Fibroblast of upper back skin (primary cell): Measurements from ENCODE around the gene SEMA5A.

Source experiments
- DNase-seq: peaks from one replicate; pipeline ENCODE4 v3.0.0-alpha.2; 2013

SEMA5A gene

DNA sequence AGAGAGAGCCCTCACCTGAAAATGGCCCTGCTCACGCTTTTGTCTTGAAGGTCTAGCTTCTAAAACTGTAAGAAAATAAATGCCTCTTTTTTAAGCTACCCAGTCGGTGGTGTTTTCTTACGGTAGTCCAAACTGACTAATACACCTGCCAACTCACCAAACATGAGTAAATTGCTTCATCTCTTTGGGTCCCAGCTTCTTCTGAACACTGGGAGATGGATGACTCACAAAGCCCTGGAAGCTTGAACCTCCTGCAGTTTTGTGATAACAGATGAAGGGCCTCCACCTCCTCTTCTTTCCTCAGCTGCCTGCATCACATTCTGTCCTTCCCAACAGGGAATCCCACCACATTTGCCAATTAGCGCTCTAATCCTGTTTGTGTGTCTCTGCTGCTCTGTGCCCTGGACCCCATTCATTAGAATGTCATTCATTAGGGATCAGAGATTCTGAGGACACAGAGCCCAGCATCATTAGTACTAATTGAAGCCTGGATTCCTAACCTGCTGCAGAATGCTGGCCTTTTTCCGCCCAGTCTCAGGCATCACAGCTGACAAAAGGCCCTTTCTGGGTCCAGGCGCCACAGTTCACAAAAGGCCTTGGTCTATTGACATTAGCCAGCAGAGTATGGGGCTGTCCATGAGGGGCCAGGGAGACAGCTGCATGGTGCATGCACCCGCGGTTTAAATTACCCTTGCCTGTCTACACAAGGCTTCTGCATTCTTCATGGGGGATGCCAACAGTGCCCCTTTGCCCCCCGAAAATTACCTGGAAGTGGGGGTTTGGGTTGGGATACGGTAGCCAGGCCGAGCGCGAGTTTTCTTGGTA lies 349.3 kb downstream of the SEMA5A start:
- peak; percentile 57 for DNase-seq

DNA sequence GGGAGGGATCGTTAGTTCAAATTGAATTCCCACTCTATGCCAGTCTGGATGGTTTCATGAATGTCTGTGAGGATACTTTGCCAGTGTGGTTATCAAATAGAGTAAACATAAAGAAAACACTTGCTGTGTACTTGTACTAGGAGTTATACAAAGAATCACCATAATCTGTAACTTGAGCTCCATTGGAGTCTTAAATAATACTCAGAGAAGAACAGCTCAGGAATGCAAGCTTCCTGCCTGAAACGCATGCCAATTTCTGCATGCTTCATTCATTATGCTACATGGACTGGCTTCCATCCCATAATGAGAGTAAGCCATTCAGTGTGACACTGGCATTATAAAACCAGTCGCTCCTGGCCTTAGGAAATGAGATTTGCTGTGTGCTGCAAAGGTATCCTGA lies 351.4 kb downstream of the SEMA5A start:
- peak; percentile 74 for DNase-seq

DNA sequence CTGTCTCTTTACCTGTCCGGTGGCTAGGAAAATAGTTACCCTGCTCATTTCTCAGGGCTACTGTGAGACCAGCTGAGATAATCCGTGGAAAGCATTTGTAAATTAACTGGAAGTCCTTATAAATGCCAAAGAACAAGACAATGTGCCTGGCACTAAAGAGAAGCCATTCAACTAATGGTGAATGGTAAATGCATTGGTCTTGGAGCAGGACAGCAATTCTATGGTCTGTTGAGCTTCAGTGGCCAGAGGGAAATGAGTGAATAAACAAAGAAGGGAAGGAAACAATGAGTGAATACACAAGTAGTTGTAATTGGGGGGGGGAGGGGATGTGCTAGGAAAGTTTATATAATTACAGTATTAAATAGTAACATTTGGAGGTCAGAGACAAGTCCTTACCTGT lies 353.6 kb downstream of the SEMA5A start:
- DNase-seq = no peak

DNA sequence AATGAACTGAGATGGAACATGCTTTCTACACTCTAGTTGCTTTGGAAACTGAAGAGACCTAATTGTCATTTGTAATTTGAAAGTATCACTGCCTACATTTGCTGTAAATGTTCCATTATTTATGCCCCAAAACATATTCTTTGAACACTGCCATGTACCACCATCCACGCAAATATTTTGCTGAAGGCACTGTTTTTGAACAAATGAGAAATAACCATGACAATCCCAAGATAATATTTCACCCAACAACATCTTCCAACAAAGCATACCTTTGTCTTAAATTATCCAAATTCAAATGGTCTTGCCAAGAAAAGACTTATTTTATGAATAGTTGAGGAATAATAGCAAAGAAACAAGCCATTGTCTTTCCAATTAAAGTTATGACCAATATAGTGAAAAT lies 356.2 kb downstream of the SEMA5A start:
- DNase-seq = no peak

DNA sequence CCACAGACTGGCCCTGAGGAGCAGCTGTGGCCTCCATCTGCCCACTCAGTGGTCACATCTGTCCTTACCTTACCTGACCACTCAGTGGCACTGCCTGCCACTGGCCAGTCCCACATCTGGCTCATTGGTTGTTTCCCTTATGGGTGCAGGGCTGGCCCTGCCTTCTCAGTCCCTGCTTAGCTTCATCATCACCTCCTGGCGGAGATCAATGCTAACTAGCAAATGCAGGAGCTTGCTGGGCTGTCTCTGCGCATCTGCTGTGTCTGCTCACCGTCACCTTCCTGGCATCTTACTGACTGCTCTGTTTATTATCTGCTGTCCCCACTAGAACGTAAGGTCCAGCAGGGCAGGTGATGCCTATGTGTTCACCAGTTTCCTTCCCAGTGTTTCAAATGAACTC lies 356.9 kb downstream of the SEMA5A start:
- no peak for DNase-seq

DNA sequence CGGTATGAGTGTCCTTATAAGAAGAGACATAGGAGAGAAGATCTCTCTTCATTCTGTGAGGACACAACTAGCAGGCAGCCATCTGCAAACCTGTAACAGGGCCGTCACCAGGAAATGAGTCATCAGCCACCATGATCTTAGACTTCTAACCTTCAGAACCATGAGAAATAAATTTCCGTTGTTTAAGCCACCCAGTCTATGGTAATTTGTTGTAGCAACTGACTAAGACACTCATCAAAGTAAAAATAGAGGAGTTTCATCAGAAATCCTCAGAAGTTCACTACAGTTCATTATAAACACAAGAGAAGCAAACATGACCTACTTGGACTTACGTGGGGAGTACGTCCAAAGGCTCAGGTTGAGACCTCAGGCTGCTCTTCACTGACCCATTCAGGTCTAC lies 357.7 kb downstream of the SEMA5A start:
- peak; percentile 77 for DNase-seq

DNA sequence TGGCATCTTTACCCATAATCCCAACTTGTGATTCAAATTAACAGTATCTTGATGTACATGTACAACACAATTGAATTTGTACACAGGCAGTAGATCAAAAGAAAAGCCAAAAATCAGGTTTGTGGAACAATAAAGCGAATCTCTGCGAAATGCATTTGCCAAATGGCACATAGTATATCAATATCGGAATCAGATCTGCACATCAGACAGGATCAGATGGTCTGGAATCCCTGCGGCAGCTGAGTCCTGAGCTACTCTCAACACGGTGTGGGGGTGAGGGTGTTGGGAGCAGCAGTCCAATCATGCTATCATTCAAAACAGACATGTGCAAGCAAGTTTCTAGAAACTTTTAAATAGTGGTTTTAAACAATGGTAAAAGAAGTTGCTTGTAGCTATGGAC lies 358.3 kb downstream of the SEMA5A start:
- no peak for DNase-seq

DNA sequence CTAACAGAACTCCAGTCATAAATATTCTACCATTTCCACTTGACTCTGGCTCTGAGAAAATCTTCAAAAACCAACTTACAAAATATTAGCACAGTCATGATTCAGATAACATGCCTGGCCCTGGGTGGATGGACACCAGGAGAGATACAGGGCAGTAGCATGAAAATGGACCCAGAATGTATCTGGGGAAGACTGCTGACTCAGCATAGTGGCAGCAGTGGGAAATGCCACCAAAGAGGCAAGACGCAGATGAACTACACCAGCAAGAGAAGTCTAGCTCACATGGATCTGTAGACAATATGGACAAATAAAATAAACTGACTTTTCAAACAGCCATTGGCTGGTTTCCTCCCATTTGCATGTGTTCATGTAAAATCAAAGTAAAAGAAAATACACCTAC lies 359.8 kb downstream of the SEMA5A start:
- no peak for DNase-seq

DNA sequence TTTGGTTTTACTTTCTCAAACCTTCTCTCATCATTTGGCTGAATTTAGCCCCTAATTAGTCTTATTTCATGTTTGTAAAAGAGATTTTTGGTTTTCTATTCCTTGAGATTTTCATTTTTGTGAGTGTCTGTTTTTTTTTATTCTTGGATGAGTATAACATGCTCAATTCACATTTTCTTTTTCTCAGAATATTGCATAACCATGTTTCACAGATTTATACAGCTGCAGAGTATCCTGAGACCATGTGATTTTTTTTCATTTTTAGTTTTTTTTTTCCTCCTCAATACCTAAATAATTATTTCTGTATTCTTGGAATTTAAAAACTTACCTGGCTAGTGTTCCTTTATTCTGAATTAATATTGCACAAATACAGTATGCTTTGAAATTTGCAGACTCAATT lies 361.9 kb downstream of the SEMA5A start:
- no peak for DNase-seq

DNA sequence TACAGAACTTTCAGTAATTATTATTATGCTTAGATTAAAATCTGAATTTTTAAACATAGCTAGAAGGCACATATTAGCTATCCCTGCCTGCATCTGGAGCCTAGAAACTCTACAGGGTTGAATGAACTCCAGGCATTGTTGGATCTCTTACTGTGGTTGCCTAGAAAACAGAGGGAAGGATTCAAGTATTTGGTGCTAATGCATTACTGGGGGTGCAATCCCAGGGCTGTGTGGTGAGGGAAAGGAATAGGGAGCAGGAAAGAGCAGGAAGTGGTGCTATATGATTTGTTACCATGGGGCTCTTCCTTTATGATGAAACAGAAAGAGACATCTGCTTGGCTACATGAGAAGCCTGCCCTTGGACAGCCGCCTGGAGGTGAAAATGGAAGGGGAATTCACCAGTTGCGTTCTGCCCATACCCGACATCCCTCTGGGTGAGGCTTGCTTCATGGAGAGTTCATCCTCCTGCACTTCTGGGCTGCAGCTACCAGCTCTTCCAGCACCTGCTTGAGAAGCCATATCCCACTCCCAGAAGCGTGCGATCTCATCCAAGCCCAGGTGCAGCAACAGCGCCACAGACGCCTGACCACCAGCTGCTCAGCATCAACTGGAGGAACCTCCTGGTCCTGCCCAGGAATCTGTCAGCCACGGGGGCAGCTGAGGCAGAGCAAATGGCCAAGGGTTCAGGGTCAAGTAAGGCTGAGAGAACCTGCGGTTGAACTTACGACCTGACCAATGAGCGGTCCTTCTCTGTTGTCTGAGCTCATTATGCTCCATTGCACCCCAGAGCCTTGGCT lies 362.8 kb downstream of the SEMA5A start:
- DNase-seq = no peak

DNA sequence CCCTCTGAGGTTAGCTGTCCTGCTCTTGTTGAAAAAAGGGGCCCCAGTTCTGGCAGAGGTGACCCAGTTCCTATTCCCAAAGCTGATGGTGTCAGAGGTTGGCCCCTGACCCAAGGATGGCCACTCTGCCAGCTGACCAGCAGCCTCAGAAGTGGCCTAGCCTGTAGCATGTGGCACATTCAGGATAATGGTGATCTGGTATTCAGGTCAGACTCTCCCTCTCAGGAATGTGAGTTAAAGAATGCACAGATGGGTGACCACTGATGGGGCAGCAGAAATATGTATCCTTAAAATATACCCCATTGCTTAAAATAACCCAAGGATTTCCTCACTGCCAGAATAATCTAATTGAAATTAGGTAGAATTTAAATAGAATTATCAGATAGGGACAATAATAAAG lies 369.2 kb downstream of the SEMA5A start:
- no peak for DNase-seq

DNA sequence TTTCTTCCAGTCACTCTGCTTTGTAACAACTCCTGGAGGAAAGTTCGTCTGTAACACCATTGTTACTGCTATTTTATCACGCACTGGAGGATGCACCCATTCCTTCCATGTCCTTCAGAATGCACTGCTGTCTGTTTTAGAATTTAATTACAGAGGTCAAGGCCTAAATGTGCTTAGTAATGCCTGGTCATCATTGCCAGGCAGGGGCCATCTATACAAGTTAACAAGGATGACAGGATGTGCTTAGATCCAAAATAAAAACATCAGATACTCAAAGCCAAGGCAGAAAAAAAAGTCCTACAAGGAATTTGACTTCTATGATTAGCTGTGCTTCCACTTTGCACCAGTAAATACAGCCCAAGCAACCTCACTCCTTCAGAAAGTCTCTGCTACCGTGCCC lies 371.4 kb downstream of the SEMA5A start:
- no peak for DNase-seq

DNA sequence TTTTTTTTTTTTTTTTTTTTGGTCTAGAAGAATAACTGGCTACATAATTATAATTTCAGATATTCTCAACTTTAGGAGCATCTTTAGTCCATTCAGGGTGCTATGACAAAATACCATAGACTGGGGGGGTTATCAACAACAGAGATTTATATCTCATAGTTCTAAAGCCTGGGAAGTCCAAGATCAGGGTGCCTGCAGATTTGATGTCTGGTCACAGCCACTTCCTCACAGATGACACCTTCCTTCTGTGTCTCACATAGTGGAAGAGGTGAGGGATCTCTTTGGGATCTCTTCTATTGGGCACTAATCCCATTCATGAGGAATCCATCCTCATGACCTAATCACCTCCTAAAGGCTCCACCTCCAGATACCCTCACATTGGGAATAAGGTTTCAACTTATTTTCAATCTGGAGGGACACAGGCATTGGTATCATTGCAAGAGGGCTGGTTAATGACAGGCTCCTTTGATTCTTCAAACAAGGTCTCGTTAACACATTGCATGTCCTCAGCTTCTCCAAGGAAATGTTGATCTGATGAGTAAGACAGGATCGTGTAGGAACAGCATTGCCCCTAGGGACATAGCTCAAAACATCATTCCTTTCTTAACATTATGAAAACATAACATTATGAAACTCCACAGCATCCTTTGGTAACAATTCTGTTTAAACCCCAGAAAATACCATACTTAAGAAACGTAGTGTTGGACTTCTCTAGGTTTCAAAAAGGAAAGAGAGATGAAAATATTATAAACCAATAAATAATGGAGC lies 372.4 kb downstream of the SEMA5A start:
- peak; percentile 75 for DNase-seq

DNA sequence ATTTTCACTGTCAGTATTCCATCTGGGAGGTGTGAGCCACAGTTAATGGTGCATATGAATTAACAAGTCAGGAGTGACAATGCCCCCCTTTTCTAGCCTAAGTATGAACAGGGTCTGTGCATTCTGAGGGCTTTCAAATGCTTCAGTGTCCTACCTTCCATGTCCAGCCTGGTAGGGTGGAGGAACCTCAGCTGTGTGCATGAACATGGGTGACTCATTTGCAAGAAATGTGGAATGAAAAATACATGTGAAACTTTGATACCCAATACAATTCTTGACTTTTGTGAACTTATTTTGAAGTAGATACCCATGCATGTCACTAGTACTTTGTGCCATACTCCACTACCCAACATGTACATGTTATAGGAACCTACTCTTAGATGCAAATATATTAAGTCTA lies 375.8 kb downstream of the SEMA5A start:
- DNase-seq = peak; percentile 20

DNA sequence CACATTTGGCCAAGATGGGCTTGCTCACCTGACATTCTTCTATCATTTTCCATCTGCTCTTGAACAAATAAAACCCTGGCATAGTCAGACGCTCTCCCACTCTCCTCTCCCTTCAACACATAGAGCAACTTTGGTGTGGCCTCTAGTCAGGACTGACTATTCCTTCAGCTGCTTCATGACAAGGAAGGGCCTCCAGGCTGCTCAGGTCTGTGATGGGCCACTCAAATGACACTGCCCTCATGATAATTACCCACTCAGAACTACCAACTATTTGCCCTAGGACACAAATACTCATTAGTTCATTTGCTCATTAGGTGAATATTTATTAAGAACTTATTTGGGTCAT lies 376.3 kb downstream of the SEMA5A start:
- no peak for DNase-seq

DNA sequence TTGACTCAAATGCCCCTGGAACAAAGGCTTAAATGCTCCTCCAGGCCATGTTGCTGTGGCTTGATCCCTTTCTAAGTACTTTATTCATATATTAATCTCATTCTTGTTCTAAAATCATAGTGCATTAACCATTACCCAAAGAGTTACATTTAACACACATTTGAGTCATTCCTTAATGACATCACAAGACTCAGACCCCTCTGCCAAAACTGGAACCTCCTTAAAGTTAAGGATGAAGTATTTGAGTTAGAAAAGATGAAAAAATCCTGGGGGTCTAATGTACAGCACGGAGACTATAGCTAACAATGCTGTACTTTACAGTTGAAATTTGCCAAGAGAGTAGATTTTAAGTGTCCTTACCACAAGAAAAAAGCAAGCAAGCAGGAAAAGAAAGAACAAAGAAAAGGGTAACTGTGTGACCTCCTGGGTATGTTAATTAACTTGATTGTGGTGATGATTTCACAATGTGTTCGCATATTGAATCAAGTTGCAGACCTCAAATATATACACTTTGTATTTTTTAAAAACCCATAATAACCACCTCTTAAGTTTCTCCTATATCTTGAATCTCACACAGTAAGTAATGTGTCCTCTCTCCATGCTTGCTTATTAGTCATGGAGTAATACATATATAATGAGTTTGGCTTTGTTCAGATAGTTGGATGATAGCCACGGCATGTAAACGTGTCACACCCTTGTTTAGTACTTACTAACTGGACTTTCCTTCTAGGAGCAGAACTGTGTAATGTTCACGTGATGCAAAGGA lies 376.9 kb downstream of the SEMA5A start:
- DNase-seq = no peak

DNA sequence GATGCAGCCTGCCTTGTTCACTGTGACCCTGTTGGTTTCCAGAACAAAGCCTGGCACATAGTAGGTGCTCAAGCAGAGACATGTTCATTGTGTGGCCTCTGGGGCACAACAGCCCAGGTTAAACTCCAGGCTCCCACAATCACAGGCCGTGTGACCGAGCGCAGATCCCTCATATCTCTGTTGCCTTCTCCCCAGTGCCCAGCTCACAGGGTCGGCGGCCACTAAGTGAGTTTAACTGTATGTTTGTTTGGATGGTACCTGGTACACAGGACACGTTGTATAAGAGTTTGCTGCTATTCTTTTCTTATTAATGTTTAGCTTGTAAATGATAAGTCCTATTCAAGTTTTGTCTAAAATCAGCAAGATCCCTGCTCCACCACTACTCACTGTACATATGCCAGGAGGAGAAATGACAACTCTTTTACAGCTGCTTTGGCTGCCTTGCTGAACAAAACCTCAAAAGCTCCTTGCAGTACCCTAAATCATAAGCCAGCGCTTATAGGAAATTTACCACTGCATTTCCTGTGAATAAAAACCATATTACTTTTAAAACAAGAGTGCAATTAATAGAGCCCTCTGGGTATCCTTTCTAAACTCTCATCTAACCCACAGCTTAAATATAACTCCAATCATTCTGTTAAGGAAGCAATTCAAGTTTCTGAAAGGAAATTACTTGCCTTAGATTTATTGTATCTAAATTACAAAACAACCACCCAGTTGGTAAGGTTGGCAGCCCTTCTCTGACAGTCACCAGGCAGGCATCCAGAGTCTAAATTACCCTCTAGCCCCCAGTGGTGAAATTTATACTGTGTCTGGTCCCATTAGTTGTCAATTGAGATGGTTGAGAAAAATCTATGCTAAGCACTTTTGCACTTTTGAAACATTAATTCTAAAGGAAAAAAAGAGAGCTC lies 379.4 kb downstream of the SEMA5A start:
- no peak for DNase-seq

DNA sequence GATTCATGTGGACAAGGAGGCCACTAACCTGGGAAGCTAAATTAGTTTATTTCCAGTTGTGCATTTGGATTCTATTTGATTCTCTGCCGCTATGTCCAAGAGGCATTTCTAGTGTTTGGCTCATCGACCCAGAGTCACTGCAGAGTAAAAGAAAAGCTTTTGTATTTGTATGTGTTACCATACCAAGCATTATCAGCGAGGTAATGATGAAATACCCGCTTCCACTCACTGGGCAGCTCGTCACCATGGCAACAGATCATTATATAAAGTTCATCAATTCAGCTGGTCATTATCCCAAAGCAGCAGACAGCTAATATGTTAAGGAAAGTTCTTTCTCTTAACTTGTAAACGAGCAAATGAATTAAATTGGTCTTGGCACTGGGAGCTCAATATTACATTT lies 380.3 kb downstream of the SEMA5A start:
- DNase-seq = no peak

DNA sequence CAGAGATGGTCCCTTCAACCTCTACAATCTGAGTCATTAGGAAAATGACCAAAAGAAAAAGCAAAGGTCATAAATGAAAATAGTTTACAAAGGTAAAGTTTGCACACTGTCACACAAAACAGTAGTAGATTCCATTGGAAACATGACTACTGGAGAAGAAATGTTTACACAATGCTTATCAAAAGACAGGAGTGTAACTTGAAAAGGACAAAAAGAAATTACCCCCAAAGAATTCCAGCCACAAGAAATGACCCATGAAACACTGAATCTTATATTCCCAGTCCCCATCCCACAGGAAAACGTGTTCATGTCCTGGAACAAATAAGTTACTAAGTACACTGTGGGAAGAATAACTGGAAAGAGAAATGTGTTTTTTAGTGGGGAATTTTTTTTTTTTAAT lies 385.1 kb downstream of the SEMA5A start:
- DNase-seq = no peak

DNA sequence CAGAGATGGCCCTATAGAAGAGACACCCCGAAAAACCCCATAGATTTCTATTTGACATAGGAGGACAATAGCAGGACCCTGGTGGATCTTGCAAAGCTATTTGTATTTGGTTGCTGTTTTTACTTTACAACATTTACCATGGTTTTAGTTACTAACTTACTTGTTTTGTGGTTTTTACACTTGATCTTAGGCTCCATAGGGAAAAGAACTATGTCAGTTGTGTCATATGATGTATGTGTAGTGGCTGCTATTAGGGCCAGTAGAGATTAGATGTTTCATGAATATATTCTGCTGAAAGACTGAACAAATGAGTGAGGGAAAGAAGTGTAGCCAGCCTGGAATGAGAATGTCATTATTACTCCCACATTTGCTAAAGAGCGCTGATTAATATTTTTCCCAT lies 388.1 kb downstream of the SEMA5A start:
- no peak for DNase-seq

DNA sequence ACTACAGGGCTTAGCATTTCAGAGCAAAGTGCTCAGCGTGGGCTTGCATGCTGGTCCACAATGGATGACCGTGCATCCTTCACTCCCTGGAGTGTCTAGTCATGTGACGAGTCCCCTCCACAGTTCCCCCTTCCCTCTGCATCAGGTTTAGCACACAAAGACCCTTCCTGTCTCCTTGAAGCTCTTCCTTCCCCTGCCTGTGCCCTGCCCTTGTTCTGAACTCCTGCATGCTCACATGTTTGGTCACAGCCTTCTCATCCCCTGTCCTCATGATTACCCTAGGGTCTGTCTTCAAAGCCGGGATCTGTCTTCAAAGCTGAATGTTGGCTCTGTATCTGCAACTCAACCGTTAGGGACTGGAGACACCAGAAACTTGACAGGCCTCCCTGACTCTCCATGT lies 388.9 kb downstream of the SEMA5A start:
- DNase-seq = no peak

DNA sequence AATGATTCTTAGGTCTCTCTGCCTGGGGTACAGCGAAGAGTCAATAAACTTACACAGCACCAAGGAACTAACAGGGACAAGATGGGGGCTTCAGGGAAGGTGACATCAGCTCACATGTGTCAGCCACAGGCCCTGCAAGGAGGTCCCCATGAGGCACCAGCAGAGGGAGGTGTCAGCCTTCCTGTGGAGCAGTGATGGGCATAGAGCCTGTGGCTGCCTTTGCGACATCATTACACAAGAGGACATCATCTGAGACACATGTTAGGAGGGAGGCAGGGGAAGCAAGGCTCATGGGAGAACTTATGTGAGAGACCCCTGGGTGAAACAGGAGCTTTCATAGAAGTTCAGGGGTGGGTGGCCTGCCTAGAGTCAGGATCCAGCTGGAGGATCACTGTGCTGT lies 389.6 kb downstream of the SEMA5A start:
- peak; percentile 68 for DNase-seq
